DMS 273 treated with DMSO at 0.1 percent for 48 hours (cell line): Measurements from ENCODE around the gene LPO.

Source experiments
- DNase-seq: peaks from one replicate; lab custom pipeline; 2025; lab: John Stamatoyannopoulos, UW

LPO gene

GRCh38 chr17:58238147-58238634, at the start of gene LPO:
TSS of gene LPO (plus strand) at chr17:58238584. CDS start at chr17:58242980, 4,396 bp downstream.
- no peak for DNase-seq

DNA sequence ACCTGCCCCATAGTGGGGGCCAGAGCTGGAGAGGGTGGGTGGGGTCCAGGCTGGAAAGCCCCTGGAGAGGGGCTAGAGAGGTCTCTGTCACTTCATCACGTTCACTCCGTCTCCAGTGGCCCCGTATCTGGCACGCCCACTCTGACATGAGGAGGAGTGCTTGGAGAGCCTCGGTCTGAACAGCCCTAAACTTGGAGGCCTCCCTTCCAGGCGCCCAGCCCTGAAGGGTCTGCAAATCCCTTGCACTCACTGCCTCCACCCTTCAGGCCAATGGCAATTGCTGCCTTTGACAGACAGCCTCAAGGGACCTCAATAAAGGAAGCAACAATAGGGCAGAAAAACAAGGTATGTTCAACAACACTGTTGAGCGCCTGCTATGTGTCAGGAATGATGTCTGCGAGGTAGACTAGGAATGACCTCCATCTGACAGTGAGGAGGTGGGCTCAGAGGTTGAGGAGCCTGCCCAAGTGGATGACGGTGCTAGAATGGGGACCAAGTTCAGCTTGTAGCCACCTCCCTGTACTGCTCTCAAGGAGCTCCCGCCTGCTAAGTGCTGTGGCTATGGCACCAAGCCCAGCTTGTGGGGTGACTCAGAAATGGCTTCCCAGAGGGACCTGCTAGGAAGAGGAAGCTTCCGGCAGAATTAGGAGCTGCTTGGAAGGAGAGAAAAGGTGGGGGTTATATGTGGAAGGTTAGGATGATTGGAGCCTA, 48.8 kb upstream of the LPO start:
- DNase-seq = no peak

DNA sequence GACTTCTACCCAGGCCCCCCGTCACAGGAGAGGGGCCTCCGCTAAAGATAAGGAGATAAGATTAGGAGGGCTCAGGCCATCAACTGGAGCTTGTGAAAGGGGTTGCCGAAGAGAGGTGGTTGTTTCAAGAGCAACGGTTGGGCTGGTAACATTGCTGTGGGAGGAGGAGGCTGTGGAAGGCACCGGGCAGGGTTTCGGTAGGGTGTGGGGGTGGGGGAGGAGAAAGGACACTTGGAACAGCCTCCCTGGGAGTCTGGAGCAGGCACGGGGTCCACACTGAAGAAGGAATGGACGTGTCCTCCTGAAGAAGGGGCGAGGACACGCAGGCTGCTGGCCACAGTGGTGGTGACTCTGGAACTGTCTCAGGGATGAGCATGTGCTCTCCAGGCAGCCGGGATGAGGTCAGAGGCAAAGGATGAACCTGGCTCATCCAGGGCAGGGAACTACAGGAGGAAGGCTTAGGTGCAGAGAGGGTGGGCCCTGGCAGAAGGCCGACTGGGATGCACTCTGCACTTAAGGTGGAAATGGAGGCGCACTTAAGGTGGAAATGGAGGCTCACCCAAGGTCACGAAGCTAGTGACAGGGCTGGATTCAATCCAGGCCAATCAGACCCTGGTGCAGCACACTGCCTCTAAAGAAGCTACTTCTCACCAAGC, 47.0 kb upstream of the LPO start:
- no peak for DNase-seq

DNA sequence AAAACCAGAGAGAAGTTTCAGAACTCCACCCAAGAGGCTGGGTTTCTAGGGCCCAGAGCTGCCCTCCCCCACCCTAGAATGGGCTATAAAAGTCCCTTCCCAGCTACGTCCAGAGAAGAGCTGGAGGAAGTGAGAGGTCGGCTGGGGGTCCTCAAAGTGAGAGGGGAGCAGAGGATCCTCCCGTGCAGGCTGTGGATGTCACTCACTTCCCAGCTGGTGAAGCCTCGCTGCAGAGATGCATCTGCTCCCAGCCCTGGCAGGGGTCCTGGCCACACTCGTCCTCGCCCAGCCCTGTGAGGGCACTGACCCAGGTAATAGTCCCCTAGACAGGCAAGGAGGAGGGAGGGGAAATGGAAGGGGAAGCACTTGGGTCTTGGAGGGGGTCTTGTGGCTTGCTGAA, 45.8 kb upstream of the LPO start, which contains the start of gene EPX:
Gene EPX (plus strand): TSS at position 115 of the 400 bp plus-strand sequence. CDS start 121 bp downstream, at position 236.
- no peak for DNase-seq

GRCh38 chr17:58193641-58194255, 44.6 kb upstream of the LPO start:
- no peak for DNase-seq

DNA sequence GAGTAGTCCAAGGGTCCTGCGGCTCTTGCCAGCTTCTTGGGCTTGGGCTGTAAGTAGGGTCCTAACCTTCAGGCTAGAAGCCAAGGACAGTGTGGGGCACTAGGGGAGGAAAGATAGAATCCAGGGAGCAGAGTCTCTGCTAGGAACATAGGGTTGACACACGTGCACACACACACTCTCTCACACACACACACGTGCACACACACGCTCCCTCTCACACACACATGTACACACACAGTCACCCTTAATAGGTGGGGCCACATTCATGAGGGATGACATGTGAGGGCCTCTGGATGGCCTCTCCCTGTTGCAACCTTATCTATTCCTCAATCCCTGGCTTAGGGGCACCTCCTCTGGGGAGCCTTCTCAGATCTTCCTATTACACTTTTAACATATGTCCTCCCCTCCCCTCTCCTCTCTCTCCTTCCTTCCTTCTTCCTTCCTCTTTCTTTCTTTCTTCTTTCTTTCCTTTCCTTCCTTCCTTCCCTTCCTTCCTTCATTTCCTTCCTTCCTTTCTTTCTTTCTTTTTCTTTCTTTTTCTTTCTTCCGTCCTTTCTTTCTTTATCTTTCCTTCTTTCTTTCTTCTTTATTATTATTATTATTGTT, 42.8 kb upstream of the LPO start:
- no peak for DNase-seq

- no peak for DNase-seq
Observed at GRCh38 chr17:58196610-58197009, 41.8 kb upstream of the LPO start.

DNA sequence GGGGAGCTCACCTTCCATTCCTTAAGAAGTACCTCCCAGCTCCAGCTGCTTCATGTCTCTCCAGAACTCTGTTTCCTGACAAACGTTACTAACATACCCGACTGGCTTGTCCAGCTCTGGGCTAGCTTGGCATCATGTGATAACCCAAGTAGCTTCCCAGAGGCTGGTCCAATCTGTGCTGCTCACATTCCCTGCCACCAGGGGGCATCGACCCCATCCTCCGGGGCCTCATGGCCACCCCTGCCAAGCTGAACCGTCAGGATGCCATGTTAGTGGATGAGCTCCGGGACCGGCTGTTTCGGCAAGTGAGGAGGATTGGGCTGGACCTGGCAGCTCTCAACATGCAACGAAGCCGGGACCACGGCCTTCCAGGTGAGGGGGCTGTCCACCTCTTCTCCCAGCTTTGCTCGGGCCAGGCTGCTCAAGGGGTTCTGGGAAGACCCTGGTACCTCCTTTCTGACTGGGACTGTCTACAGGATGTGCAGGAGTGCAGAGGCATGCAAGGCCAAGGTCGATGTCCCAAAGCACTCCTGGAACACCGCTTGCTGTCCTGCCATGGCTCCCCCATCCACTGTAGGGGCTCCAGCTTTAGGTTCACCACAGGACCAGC, 38.3 kb upstream of the LPO start:
- DNase-seq = peak; percentile 41

DNA sequence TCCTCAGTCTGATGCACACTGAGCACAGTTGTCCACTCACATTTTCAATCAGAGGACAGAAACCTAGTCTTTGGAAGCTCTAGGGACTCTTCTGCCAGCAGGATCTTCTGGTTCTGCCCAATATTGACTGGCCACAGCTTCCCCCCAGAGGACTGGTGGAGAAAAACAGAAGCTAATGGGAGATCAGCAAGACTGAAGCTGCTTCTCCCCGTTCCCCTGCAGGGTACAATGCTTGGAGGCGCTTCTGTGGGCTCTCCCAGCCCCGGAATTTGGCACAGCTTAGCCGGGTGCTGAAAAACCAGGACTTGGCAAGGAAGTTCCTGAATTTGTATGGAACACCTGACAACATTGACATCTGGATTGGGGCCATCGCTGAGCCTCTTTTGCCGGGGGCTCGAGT, 35.5 kb upstream of the LPO start:
- DNase-seq = no peak

GRCh38 chr17:58204796-58205195, 33.6 kb upstream of the LPO start:
- no peak for DNase-seq

DNA sequence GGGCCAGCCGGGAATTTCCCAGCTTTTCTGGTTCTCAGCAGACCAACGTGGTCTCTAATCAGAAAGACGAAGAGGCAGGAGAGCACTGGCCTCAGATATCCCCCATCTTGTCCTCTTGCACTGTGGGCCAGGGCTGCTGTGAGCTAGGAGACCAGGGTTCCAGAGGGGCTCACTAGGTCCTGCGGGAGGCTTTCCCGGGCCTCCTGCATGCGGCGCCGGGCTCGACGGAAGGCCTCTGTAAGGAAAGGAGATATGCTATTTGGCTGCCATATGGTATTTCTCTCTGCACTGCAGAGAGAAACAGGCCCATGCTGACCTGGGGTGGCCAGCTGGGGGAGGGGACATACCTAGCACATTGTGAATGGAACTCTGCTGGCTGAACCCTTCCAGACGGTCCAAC, 32.4 kb upstream of the LPO start:
- DNase-seq = no peak

GRCh38 chr17:58207451-58207850, 30.9 kb upstream of the LPO start:
- no peak for DNase-seq

GRCh38 chr17:58208344-58208743, 30.0 kb upstream of the LPO start:
- no peak for DNase-seq

- no peak for DNase-seq
Observed at GRCh38 chr17:58210922-58211321, 27.5 kb upstream of the LPO start.

- DNase-seq = no peak
Observed at GRCh38 chr17:58215685-58216084, 22.7 kb upstream of the LPO start.

DNA sequence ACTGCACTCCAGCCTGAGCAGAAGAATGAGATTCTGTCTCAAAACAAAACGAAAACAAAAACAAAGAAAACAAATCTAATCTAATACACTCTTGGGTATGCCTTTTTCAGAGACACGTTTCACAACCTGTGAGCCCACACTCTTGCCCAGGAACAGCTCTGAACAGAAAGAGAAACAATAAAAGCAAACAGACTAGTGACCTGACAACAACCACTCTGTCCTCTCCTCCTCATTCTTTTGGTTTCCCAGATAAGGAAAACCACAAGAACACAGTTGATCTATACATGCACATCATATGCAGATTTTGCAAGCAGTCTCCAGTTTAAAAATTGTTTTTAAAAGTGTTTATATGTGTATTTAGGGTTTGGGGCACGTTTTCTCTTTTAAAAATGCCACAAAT, 20.6 kb upstream of the LPO start:
- DNase-seq = no peak

DNA sequence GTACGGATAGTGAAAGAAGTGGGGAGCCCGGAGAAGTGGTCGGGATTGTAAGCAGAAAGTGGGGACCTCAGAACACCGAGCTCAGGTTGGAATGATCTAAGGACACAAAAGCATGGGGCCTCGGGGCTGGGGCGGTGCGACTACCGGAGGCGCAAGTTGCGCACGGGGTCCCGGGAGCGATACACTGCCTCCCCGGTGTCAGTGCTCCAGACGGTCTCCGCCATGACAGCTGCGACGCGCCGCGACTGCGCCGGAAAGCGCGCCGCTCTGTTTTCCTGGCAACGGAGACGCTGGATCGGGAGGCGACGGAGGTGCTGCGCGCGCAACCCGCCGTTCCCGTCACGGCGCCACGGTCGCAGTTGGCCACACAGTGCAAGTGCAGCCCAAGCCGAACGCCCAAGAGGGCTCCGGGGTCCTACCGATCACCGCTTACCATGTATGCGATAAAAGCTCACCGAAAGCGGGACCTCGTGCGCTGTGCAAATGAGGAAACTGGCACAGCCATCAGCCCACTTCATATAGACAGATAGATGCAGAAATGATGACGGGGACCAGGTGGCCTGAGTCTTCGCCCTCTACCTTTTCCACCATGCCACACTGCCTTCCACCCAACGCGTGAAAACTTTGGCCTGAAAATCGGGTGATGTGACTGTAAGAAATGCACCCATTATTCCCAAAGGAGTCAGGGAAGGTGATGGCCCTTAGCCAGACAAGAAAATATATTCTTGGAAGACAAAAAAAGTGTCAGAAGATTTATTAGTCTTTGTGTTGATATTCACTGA, 19.2 kb upstream of the LPO start, which contains the start of gene MKS1:
Gene MKS1 (minus strand): TSS at position 249 of the 782 bp plus-strand sequence. CDS start 25 bp downstream, at position 224.
- peak; percentile 83 for DNase-seq

DNA sequence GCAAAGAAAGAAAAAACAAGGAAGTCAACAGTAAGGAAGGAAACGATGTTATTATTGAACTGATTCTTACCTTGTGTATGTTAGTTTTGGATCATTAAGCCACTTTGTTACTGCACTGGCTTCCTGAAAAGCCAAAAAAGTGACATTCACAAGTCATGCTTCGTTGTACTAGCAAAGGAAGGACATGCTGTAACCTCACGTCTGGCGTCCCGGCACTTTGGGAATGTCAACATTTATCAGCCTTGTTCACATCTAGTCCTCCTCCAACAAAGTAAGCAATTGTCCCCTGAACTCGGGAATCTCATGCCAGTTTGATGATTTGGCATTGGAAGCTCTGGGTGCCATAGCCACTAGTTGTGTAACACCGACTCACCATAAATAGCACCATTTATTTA, 18.6 kb upstream of the LPO start:
- DNase-seq = no peak

DNA sequence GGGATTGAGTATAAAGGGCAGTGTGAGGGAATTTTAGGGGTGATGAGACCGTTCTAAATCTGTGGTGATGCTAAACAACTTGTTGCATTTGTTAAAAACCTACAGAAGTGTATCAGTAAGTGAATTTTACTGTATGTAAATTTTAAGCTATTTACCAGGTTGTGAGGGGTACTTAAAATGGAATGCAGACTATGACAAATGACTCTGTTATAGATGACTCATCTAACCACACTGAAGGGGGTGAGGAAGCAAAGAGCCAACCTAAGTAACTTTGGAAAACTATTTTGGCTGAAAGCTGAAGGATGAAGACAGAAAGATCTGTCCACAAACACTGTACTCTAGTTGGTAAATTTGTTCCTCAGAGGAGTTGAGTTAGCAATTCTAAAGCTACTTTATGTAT, 14.1 kb upstream of the LPO start:
- DNase-seq = no peak

GRCh38 chr17:58227733-58228132, 10.7 kb upstream of the LPO start:
- DNase-seq = no peak

DNA sequence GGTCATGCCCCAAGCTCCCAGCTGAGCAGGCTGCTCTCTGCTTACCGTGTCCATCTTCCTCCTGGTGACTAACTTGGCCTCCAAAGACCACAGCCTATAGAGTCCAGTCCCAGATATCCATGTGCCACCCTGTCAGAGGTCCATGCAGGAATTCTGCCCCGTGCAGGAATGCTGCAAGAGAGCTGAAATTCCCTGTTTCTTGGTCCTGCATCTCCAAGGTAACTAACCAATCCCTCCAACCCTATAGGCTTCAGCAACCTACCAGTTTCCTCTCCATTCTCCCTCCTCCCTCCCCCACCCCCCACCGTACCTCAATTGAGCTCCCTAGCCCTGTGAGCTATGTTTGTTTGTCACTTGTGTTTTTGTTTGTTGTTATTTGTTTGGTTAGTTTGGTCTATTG, 9.7 kb upstream of the LPO start:
- DNase-seq = no peak
